GM19468 (cell line): ENCODE measurements around the gene DLX1.
A peak's percentile ranks its signal among the peaks of the same experiment; 100 is the strongest.

Source experiments
- ATAC-seq: cut with Tn5 transposase; IDR thresholded peaks from one replicate; pipeline ENCODE4 v1.9.1; 2021; ENCODE audit warnings: mild to moderate bottlenecking, moderate library complexity, moderate number of reproducible peaks; ENCODE audit not compliant: unreplicated experiment; ENCODE audit errors: extremely low read depth

DLX1 gene

DNA sequence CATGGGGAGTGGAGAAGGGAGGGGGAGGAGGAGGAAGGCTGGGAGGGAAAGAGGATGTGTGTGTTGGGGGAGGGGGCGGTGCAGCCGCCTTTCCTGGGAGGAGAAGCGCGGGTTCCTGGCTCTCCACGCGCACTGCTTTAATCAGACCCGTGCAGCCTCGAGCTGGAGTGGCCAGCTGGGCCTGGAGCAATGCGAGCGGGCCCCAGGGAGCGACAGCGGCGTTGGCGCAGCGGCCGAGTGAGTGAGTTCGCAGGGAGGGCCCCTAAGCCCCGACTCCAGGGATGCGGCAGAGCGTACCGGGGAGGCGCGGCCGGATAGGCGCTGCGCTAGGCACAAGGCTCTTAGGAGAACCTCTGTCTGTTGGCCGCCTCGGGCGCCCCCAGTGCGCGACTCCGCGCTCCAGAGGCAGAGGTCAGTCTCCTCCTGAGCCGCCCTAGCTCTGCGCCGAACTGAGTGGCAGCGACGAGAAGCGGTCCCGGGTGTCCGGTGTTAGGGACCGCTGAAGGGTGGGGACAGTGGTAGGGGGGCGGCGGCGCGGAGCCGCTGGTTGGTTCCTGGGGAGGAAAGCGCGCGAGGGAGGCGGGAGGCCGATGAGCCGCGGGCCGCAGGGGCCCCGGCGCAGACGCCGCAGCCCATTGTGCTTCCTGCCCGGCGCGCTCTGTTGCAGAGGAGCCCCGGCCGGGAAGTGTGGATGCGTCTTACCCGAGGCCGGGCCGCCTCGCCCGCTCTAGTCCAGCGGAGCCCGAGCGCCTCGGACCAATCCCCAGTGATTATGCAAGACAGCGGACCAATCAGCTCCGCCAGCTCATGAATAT lies 455 bp upstream of the DLX1 start:
- peak; percentile 68 for ATAC-seq

DNA sequence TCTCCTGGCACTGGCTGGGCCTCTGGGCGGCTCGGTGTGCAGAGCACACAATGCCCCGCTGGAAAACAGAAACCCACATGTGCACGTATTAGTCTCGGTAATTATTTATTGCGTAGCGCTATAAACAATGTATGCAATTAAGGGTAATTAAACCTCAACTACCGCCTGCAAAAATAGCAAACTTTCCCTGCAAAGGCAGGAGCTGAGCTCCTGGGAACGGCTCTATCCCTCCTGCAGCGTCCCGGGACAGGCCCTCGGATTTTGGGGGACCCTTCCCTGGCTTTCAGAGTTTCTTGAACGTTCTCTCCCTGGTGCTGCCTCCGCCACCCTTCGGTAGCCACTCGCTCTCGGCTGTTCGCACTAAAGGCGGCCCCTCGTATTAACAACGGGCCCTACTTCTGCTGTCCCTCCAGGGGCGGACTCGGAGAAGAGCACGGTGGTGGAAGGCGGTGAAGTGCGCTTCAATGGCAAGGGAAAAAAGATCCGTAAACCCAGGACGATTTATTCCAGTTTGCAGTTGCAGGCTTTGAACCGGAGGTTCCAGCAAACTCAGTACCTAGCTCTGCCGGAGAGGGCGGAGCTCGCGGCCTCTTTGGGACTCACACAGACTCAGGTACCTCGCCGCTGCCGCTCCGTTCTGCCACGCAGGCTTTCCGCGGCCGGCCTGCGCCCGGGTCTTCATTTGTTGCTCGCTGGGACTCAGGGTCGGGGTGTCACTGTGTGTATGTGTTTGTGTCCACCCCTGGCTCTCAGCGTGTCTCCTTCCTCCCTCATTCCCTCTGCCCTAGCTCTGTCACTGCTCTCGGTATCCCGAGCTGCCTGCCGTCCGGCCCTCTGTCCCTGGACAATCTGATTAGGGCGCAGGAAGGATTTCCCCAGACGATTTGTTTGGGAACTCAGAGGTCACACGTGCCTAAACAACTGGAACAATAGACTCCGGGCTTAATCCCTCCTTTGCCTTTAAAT lies 1.2 kb downstream of the DLX1 start:
- no peak for ATAC-seq

DNA sequence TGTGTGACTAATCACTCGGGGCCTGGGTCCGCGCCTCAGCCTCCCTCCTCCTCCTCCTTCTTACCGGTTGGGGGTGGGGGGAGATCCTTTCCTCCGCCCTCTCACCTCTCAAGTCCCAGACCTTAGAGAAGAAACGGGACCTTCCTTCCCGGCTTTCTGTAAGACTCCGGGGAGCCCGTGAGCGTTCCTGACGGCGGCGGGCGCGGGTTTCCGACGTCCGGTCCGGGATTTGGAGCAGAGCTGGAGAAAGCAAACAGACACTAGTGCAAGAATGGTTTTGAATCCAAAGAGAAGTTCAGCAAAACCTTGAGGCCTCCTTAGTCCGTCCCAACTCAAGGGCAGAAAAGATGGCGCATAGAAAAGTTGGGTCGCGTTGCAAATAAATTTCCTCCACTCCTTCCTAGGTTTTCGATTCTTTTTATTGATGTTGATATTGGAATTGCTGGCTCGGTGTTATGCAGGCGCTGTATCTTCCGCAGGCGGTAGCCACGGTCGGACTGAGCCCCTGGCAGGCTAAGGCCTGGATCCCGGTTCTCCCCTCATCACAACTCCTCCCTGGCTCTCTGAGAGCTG lies 2.0 kb downstream of the DLX1 start:
- no peak for ATAC-seq

DNA sequence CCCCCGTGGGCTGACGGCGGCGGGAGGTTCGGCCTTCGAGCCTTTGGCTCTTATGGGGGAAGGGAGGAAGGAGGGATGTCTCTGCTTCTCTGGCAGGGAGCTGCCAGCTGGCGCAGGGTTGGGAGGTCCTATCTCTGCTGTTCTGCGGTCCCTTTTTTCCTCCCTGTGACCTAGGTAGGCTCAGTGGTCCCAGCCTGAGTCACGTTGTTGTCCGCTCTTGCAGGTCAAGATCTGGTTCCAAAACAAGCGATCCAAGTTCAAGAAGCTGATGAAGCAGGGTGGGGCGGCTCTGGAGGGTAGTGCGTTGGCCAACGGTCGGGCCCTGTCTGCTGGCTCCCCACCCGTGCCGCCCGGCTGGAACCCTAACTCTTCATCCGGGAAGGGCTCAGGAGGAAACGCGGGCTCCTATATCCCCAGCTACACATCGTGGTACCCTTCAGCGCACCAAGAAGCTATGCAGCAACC lies 2.5 kb downstream of the DLX1 start:
- no peak for ATAC-seq

DNA sequence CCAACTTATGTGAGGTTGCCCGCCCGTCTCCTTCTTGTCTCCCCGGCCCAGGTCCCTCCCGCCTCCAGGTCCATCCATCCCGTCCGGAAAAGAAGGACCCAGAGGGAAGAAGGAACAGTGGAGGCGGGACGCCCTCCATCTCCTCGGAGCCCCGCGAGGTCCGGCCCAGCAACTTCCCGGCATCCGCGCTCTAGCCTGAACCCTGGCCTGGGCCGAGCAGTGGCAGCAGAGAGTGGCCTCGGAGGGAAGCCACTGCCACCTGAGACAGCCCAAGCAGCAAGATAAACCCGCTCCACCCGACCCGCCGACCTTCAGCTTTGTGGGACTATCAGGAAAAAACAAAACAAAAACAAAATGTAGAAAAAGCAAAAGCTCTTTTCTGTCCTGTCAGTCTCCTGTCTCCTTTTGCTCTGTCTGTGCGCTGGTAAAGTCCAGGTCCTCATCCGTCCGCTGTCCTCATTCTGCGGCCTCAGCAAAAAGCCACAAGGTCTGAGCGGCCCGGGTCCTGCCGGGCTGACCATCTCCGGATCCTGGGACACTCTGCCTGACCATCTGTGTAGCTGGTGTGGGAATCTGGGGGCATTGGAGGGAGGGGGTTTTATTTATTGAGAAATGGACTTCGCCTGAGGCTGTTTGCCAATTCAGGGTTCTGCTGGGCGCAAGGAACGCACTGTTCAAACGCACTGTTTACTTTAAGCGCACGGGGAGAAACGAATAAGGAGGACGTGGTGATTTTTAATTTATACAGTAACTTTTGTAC lies 3.1 kb downstream of the DLX1 start:
- ATAC-seq: no peak

DNA sequence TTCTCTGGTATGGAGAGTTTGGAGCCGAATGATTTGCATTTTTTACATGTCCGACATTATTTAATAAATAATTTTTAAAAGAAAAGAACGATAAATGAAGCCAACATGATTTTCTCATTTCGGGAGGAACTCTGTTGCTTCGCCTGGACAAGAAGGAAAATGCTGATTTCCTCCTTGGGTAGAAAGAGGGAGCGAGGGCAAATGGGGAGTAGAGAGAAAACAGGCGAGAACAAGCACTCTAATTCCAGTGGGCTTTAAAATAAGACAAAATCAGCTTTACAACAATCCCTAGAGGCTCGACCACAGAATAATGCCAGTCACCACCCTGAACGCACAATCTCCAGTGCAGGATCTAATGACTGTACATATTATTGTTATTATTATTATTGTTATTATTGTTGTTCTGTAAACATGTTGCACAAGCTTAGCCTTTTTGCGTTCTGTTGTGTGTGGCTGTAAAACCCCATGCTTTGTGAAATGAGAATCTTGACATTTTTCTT lies 3.7 kb downstream of the DLX1 start:
- no peak for ATAC-seq

DNA sequence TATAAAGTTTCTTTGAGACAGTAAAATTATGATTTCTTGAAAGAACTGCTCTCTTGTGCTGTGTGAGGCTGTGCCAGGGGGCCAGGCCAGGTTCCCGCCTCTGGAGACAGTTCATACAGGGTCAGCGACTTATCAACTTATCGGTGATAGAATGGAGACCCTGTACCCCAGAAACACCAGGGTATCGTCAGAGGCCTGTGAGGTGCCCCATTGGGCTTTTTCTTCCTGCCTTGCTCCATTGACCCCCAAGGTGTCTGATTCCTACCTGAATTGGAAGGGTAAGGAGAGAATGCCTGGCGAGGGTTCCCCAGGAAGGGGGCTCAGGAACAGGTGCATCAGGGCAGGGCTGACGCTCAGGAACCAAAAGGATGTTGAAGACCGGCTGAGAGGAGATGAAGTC lies 4.3 kb downstream of the DLX1 start:
- no peak for ATAC-seq

DNA sequence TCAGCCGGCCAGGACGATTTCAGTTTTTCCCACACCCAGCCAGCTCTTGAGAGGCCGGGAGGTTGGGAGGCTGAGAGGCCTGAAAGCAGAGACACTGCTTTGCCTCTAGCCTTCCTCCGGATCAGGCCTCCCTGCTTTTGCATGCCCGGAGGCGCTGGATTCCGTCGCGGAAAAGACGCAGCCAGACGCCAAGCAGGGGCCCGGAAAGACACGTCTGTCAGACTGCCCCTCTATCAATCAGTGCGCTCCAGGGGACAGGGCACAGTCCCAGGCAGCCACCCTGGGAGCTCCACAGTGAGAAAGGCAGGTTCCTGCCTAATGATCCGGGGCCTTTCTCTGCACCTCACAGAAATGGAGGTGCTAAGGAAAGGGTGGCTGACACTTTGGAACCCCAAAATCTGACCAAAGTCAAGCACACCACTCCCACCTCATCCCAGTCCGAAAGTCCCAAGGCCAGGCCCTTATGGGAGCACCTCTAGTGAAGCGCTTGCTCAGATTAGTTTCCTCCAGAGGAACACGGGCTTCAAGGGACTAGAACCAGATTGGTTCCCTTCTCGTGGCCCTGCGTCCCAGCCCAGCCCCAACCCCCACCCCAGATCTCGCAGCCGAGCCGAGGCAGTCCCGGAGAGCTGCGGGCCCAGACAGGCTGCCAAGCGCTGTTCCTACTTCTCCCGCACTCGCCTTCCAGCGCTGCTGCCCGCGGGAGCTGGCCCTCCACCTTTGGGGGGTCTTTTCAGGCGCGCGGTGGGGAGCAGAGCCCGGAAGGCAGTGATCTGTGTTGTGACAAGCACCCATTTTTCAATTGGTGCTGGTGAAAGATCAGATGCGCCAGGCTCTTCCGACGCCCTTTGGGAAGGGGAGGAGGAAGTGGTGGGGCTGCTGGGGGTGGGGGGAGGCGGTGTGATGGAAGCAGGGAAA lies 5.0 kb downstream of the DLX1 start:
- no peak for ATAC-seq

DNA sequence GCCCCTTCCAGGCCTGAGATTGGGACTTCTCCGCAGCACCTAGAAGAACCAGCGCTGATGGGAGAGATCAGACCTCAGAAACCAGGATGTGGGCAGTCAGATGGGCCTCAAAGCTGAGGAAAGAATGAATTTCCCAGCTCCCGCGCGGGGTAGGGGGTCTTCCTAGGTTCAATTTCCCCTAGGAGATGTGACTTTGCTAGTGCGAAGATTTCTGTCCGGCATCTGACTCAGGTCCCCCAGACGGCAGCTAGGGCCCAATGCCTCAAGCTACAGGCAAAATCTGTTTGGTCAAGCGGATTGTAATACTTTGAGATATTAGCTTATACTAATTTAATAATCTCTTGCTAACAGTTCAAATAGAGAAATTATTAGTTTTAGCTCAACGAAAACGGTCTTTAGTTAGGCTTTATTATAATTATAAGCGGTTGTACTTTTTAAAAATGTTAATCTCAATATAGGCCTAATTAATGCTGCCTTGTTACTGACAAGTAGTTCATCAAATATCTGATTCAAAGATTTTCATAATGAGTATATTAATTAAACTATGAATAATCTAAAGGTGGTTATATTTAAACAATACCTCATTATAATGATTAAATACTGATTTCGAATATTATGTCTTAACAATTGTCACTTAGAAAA lies 5.8 kb downstream of the DLX1 start:
- ATAC-seq: no peak

DNA sequence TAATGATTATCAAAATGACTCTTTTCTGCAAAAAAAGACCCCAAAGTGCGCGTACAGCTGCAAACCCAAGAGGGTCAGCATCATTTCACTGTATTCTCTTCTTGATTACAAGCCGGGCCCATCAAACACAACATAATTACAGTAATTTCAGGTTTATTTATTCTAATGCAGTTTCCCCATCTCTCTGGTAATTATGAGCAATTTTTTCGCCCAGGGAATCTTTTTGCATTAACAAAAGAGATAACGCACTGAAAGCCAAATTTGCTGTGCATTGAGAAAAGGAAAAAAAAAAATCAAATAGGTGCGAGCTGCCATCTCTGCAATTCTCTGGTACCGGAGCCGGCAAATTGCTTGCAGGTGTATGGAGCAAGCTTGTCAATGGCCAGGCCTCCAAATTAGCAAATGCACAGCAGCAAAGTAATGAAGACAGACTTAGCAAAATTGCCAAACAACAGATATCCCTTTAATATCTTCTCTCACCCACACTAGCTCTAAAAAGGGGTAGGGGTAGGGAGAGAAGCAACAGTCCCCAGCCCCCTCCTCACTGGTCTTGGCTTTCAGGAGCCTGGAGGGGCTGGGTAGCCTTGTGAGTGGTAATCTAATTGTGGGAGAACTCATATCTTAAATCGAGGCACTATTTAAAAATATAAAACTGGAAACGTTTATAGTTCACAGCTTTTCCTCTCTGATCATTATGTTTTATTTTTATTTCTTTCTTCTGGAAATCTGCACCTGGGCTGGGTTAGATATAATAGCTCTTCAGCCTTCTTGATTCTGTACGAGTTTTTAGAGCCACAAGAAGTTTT lies 6.7 kb downstream of the DLX1 start:
- no peak for ATAC-seq

DNA sequence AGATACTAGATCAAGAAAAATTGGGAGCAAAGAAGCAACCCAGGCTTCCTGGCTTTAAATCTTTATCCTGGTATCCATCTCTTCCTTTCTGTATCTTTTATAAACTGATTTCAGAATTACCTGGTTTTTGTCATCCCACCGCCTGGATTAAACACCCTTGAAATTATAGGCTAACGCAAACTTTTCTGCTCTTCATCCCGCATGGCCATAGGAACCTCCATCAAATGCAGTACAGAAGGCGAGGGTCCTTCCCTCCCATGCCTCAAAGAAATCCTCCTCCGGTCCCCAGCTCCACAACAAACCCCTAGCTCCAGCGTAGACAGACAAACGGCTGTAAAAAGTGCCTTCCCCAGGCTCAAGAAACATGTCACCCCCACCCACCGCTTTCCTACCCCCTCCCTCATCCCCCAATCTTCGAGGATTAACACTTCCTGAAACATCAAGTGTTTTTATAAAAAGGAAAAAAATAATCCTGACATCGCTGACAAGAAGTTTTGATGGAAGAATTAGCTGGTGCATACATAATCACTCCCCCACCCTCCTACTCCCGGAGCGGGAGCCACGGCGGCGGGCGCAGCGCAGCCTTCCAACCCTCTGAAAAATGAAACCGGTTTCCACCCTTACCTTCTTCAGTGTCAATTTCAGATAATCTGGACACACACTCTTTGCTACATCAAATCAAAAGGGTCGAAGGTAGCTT lies 7.6 kb downstream of the DLX1 start:
- no peak for ATAC-seq

DNA sequence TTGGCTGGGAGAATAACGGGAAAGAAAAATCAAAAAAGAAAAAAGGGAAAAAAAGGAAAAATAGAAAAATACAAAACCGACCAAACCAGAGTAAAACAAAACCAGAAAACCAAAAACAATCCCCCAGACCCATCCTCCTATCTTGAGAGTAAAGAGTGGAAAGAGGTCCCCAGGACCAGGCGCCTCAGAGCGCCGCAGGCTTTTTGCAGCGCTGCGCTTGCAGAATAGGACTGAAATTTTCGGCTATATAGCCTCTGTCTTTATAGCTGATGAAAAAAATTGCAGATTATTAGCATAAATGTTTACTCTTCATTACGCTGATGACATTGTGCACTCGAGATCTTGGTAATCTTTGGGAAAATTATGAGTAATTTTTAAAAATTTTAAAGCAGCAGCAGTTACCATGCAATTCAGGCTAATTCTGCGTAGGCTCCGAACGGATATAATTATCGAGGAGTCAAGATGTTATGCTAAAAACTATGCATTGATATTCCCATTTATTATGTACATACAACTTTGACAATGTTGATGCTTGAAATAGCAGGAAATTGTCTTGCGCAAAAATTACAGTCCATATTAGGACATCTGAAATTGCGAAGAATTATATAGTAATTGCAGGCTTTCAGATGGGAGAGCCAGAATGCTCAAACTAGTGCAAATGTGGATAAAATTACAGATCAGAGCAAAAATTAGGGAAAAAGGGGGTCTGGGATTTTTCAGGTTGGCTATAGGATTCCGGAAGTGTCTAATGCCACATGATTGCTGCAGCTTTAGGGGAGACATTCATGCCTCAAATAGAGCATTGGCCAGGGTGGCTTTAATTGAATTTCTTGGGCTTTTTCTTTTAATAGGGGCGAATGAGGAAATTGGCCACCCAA lies 8.3 kb downstream of the DLX1 start:
- no peak for ATAC-seq

DNA sequence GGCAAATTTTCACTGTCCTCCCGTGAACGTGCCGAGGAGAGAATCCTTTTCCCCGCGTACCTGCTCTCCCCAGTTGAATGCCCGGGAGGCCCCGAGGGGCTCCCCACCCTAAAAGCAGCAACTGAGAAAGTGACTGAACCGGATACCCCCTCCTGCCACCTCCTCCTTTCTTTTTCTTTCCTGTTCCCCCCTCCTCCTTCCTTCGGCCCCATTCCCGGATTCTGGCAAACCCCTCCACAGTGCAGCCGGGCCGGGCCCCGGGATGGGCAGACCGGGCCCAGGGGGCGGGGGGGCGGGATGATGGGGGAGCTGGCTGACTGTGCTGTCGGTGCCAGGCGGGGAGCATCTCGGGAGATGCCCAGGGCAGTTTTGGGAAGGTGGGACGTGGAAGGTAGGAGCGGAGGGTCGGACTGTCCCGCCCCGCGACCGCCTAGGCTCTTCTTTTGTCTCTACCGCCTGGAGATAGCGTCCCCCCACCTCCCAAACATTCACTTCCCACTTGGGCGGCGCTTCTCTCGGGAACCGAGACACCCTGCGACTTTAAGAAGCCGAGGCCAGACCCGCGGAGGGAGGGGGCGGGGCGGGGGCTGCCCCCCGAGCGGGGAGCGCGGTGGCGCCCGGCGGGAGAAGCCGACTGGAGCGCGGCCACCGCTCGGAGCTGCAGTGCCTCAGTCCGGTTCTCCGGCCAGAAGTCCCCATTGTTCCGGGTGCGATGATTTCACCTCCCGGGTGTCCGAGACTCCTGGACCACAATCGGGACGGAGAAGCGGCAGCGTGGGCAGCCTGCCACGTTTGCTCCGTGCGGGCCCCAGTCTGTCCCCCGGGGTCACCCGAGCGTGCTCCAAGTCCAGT lies 9.2 kb downstream of the DLX1 start:
- ATAC-seq: no peak

DNA sequence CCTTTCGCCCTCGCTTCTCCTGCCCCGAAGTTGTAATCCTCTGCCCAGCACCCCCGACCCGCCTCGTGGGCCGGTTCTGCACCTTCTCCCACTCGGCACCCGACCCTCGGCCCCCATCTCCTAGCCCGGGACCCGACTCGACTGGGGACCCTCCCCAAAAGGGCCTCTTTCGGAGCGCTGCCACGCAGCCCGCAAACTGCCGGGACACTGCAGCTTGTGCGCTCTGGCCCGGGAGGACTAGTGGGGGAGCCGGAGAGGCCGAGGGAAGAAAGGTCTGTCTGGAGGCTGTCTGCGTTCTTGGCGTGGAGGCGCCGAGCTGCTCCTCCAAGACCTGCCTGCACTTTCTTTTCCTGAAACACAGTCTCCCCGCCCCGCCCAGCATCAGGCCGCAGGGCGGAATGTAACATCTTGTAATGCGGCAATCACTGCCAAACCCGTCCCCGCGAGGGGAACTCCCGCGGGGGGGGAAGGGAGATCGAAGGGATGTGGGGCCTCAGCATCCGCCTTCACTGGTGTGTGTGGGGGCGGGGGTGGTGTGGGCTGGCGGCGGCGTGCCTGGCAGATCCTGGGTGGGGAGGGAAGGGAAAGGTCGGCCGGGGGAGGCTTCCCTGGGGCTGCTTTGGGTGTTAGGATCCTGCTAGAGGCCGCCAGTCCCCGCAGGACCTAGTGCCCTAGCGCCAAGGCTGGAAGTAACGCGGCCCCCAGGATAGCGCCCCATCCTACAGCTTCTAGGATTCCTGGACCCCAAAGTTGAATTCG lies 10.0 kb downstream of the DLX1 start:
- no peak for ATAC-seq
